IPS-15b (cell line): ENCODE results near the gene NCK2.

Experiments
- H3K27me3 ChIP-seq: one replicate; pipeline ENCODE4 v1.6.1; 2013; ENCODE audit warnings: low read length; ENCODE audit not compliant: control insufficient read depth, insufficient read depth
- H3K36me3 ChIP-seq: one replicate; pipeline ENCODE4 v1.6.1; 2013; ENCODE audit warnings: low read length; ENCODE audit not compliant: control insufficient read depth, insufficient read depth
- H3K4me1 ChIP-seq: one replicate; pipeline ENCODE4 v1.6.1; 2013; ENCODE audit warnings: mild to moderate bottlenecking, low read length; ENCODE audit not compliant: control insufficient read depth, insufficient read depth
- H3K4me3 ChIP-seq: one replicate; pipeline ENCODE4 v1.5.1; 2013; ENCODE audit warnings: low read depth, low read length
- H3K9ac ChIP-seq: one replicate; pipeline ENCODE4 v1.6.1; 2013; ENCODE audit warnings: low read depth, mild to moderate bottlenecking, low read length
- H3K9me3 ChIP-seq: one replicate; pipeline ENCODE4 v1.6.1; 2013; ENCODE audit warnings: mild to moderate bottlenecking, low read length; ENCODE audit not compliant: control insufficient read depth, insufficient read depth

Gene NCK2

DNA sequence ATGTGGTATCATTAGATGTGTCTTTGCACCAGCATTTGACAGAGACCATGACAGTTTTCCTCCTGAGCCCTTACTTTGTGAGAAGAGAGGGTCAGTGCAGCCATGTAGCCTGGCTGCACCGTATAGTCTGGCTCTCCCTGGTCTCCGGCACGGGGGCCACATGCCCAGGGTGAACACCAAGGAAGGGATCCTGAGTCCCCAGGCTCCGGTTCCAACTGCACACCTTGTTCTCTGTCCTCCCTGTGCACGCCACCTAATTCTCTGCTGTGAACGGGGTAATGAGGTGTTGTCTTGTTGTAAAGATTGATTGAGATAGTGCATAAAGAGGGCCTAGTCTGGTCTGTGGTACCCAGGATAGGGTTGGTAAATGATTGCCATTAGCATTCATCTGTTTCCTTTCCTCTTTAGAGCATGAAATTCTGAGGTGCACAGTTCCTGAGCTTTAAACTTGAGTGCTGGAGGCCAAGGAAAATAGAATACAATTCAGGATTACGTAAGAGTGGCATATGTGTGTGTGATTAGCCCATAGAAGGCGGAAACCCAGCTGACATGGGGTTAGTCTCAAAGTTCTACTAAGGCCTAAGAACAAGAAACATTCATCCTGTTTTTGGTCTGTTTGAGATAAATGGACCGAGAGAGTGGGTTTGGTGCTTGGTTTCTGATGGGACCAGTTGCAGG is 55.5 kb downstream of the NCK2 start:
- no peaks in the 10 kb centered on the region for H3K27me3 ChIP-seq
- peaks cover 5% of the 10 kb centered on the region for H3K4me1 ChIP-seq
- no peak overlapping the region for H3K9ac ChIP-seq
- H3K4me3 ChIP-seq = no peak overlapping the region
- no peaks in the 10 kb centered on the region for H3K9me3 ChIP-seq
- H3K36me3 ChIP-seq = no peaks in the 10 kb centered on the region

DNA sequence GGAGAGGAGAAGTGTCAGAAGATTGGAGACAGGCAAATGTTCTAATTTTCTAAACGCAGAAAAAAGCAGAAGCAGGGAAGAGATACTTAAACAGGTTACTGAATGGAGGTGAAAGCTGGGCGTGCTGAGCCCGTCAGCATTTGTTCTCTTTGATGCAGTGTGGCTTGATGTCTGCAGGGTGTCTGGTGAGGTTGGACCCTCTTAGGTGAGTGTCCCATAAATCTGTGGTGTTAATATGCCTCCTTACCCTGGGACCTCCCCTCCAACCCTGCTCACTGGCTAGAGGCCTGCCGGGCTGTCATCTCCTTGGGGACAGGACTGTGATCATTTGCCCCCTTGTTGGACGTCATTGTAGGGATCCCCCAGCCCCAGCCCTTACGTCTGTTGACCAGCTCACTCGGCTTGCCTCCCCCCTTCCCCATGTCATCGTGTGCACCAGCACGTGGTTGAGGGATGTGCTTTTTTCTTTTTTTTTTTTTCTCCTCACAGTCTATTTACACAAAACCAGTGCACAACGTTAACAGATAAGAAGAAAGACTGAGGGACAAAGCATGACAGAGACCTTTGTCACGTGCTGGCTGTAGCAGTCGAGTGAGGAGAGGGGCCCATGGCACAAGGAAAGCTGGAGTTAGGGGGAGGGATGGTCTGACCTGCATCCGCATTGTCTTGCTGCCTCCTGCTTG is 56.4 kb downstream of the NCK2 start:
- no peak overlapping the region for H3K4me3 ChIP-seq
- H3K27me3 ChIP-seq = no peaks in the 10 kb centered on the region
- no peaks in the 10 kb centered on the region for H3K36me3 ChIP-seq
- H3K9ac ChIP-seq = no peak overlapping the region
- H3K9me3 ChIP-seq = no peaks in the 10 kb centered on the region
- H3K4me1 ChIP-seq = peaks cover 2% of the 10 kb centered on the region

- no peaks in the 10 kb centered on the region for H3K9me3 ChIP-seq
- no peak overlapping the region for H3K4me3 ChIP-seq
- peaks cover 4% of the 10 kb centered on the region for H3K4me1 ChIP-seq
- H3K27me3 ChIP-seq = no peaks in the 10 kb centered on the region
- no peak overlapping the region for H3K9ac ChIP-seq
- H3K36me3 ChIP-seq = no peaks in the 10 kb centered on the region
Measured at GRCh38 chr2:105801961-105802360, 57.2 kb downstream of the NCK2 start.

DNA sequence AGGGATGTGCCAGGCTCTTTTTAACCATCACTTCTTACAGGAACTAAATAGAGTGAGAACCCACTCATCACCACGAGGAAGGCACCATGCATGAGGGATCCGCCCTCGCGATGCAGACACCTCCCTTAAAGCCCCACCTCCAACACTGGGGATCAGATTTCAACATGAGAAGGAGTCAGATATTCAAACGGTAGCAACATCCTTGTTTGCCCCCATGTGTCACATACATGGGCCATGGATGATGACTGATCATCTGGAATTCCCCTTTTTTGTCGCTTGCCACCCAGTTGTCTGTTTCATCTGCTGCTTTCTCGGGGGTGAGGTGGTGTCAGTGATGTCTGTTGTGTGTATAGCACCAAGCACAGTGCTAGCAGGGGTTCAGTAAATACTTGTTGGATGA is 57.9 kb downstream of the NCK2 start:
- H3K4me1 ChIP-seq = peaks cover 2% of the 10 kb centered on the region
- no peaks in the 10 kb centered on the region for H3K27me3 ChIP-seq
- H3K4me3 ChIP-seq = no peak overlapping the region
- no peak overlapping the region for H3K9ac ChIP-seq
- no peaks in the 10 kb centered on the region for H3K9me3 ChIP-seq
- H3K36me3 ChIP-seq = no peaks in the 10 kb centered on the region

- peaks cover 6% of the 10 kb centered on the region for H3K4me1 ChIP-seq
- no peaks in the 10 kb centered on the region for H3K36me3 ChIP-seq
- H3K9me3 ChIP-seq = no peaks in the 10 kb centered on the region
- no peaks in the 10 kb centered on the region for H3K27me3 ChIP-seq
- H3K4me3 ChIP-seq = no peak overlapping the region
- no peak overlapping the region for H3K9ac ChIP-seq
Measured at GRCh38 chr2:105803337-105803736, 58.6 kb downstream of the NCK2 start.

DNA sequence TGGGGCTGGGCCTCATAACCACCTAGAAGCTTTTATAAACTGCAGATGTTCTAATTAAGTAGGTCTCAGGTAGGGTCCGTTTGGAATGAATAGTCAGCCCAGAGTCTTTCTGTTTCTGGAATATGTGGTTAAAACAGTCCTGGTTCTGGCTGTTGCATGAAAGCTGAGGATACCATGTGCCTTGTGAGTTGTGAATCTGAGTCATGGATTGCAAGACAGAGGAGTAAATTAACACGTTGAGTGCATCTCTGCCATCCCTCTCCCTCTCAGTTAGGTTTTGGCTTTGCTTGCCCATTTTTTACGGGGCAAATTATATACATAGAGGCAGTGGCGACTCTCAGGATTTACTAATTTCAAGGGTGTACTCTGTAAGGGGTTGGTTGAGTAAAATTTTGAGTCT is 59.1 kb downstream of the NCK2 start:
- Histone ChIP-seq H3K9me3 (no peaks in the 10 kb centered on the region), H3K9ac (no peak overlapping the region), H3K4me1 (peaks cover 9% of the 10 kb centered on the region), H3K27me3 (no peaks in the 10 kb centered on the region), H3K4me3 (no peak overlapping the region), H3K36me3 (no peaks in the 10 kb centered on the region)

GRCh38 chr2:105804266-105804665 is 59.6 kb downstream of the NCK2 start:
- no peaks in the 10 kb centered on the region for H3K9me3 ChIP-seq
- no peaks in the 10 kb centered on the region for H3K27me3 ChIP-seq
- peaks cover 9% of the 10 kb centered on the region for H3K4me1 ChIP-seq
- no peaks in the 10 kb centered on the region for H3K36me3 ChIP-seq
- no peak overlapping the region for H3K4me3 ChIP-seq
- H3K9ac ChIP-seq = no peak overlapping the region

DNA sequence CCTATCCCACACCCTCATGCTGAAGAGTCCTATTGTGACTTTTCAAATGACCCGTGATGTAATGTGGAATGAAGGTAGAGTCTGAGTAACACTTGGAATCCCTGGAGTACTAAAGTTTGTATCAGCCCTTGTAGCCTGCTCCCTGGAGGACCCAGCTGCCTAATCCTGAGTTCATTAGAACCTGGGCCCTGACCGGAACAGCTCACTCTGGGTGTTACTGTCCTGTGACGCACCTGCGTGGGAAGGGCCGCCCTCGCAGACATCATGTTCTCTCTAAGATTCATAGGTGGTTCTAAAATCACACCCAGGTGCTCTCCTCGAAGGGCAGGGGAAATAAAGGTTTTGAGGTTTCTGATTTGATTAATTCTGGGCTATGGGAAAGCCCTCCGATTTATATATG is 62.3 kb downstream of the NCK2 start:
- Histone ChIP-seq H3K4me1 (peaks cover 9% of the 10 kb centered on the region), H3K27me3 (no peaks in the 10 kb centered on the region), H3K36me3 (no peaks in the 10 kb centered on the region), H3K4me3 (no peak overlapping the region), H3K9ac (no peak overlapping the region), H3K9me3 (no peaks in the 10 kb centered on the region)

- peaks cover 15% of the 10 kb centered on the region for H3K4me1 ChIP-seq
- no peaks in the 10 kb centered on the region for H3K27me3 ChIP-seq
- no peak overlapping the region for H3K4me3 ChIP-seq
- no peak overlapping the region for H3K9ac ChIP-seq
- H3K9me3 ChIP-seq = no peaks in the 10 kb centered on the region
- no peaks in the 10 kb centered on the region for H3K36me3 ChIP-seq
Measured at GRCh38 chr2:105808423-105809096, 63.8 kb downstream of the NCK2 start.

- H3K36me3 ChIP-seq = no peaks in the 10 kb centered on the region
Measured at GRCh38 chr2:105809097-105809473, 64.4 kb downstream of the NCK2 start.

GRCh38 chr2:105809723-105810122 is 65.0 kb downstream of the NCK2 start:
- no peaks in the 10 kb centered on the region for H3K27me3 ChIP-seq
- H3K9me3 ChIP-seq = no peaks in the 10 kb centered on the region
- no peak overlapping the region for H3K4me3 ChIP-seq
- H3K9ac ChIP-seq = no peak overlapping the region
- peaks cover 15% of the 10 kb centered on the region for H3K4me1 ChIP-seq
- H3K36me3 ChIP-seq = no peaks in the 10 kb centered on the region

More at GRCh38 chr2:105809097-105809473, 64.4 kb downstream of the NCK2 start:
- H3K9me3 ChIP-seq = no peaks in the 10 kb centered on the region
- no peak overlapping the region for H3K9ac ChIP-seq
- H3K4me1 ChIP-seq = peaks cover 15% of the 10 kb centered on the region
- no peaks in the 10 kb centered on the region for H3K27me3 ChIP-seq
- H3K4me3 ChIP-seq = no peak overlapping the region
